ENCODE data around the gene MRPL38.

DNA sequence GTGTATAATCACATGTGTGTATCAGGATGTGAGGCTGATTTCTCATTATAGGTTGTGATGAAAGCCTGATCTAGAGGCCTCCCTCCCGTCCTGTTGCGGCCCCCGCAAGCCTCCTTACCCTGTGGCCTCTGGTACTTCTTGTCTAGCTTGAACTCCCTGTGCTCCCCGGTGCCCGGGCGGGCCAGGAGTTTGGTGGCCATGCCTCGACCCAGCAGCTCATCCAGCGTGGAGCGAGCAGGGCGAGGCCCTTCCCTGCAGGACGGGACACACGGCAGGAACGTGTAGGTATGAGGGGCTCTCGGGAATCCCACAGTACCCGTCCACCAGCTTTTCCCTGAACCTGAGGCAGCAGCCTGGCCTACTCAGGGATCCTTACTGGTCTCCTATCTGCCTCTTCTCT is 21.2 kb upstream of the MRPL38 start:
- TF ChIP-seq, protein P1, sequence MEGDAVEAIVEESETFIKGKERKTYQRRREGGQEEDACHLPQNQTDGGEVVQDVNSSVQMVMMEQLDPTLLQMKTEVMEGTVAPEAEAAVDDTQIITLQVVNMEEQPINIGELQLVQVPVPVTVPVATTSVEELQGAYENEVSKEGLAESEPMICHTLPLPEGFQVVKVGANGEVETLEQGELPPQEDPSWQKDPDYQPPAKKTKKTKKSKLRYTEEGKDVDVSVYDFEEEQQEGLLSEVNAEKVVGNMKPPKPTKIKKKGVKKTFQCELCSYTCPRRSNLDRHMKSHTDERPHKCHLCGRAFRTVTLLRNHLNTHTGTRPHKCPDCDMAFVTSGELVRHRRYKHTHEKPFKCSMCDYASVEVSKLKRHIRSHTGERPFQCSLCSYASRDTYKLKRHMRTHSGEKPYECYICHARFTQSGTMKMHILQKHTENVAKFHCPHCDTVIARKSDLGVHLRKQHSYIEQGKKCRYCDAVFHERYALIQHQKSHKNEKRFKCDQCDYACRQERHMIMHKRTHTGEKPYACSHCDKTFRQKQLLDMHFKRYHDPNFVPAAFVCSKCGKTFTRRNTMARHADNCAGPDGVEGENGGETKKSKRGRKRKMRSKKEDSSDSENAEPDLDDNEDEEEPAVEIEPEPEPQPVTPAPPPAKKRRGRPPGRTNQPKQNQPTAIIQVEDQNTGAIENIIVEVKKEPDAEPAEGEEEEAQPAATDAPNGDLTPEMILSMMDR (IDR thresholded peaks at IDR 0.05; ENCODE audit: borderline replicate concordance, extremely low read depth, low read length, poor library complexity, severe bottlenecking): no peak
- no peak for TF ChIP-seq EZH2 (IDR thresholded peaks at IDR 0.05; ENCODE audit: borderline replicate concordance, low read depth, low read length, severe bottlenecking)

All from DND-41 (cell line).